Cardiac atrium fibroblast (primary cell): Measurements from ENCODE around the gene ALDH9A1. TPM values are rescaled to one million over a fixed set of nuclear protein-coding genes. Genes with fewer than 3 reads are reported as not detected.

ENCODE experiments used
- total RNA-seq: library from RNA; depleted of rRNA; stranded (reverse); fragments of >200 nt; gene quantifications from 2 replicates; pipeline ENCODE4 v1.2.3, GENCODE V29; 2015

The ALDH9A1 gene
- 73.4 and 76.9 TPM in 2 replicates for total RNA-seq

GRCh38 chr1:165697881-165698760 lies at the start of gene ALDH9A1:
TSS of gene ALDH9A1 (minus strand) at chr1:165698562. CDS start at chr1:165698558, 4 bp downstream.

GRCh38 chr1:165630629-165631341 lies 67.6 kb downstream of the ALDH9A1 start, which contains the start of gene MGST3:
TSS of gene MGST3 (plus strand) at chr1:165631234. CDS start at chr1:165649848, 18,614 bp downstream.

Other genes starting within 250 kb of the ALDH9A1 start
- not detected in 2 replicates for gene LRRC52, start 154.6 kb downstream of the ALDH9A1 start, total RNA-seq
- 200 and 230 TPM in 2 replicates for gene MGST3, start 67.3 kb downstream of the ALDH9A1 start, total RNA-seq
- gene TMCO1, start 70.3 kb upstream of the ALDH9A1 start, total RNA-seq = 59.4 and 61.9 TPM in 2 replicates
- 38.8 and 41.5 TPM in 2 replicates for gene UCK2, start 129.1 kb upstream of the ALDH9A1 start, total RNA-seq